Thyroid gland (tissue), 4 donors: ENCODE data around the gene C17orf100. TPM values are rescaled to one million over a fixed set of nuclear protein-coding genes. Genes with fewer than 3 reads are reported as not detected.

Experiments used
- DNase-seq, 2 donors: peaks; one replicate each; pipeline ENCODE4 v3.0.0-alpha.2; 2019
- H3K27ac ChIP-seq, 3 donors: fragments of 200-600 bp; sonication (generic); 1 replicate in 2 of 3; 2 replicates in 1 of 3; pipeline ENCODE4 v1.5.1; 2016 to 2019; ENCODE audit warnings: mild to moderate bottlenecking in 1 of 3, moderate library complexity in 1 of 3
- H3K27me3 ChIP-seq: fragments of 200-600 bp; sonication (generic); one replicate; pipeline ENCODE4 v1.5.1; 2019
- H3K36me3 ChIP-seq, 2 donors: fragments of 200-600 bp; sonication (generic); one replicate each; pipeline ENCODE4 v1.5.1; 2016 to 2019
- H3K4me1 ChIP-seq, 2 donors: fragments of 200-600 bp; sonication (generic); one replicate each; pipeline ENCODE4 v1.5.1; 2017 to 2019
- H3K4me3 ChIP-seq, 3 donors: fragments of 200-600 bp; sonication (generic); replicated peaks in 1 of 3; 1 replicate in 2 of 3; 2 replicates in 1 of 3; pipeline ENCODE4 v1.5.1; 2016; ENCODE audit warnings: mild to moderate bottlenecking in 1 of 3
- H3K9me3 ChIP-seq: fragments of 200-600 bp; sonication (generic); one replicate; pipeline ENCODE4 v1.5.1; 2017
- CTCF ChIP-seq, 6 experiments: fragments of 200-600 bp in 3 of 6; fragments of 450-650 bp in 3 of 6; sonication (generic) in 3 of 6; IDR thresholded peaks; one replicate each; pipeline ENCODE4 v1.5.1; 2016 to 2019; ENCODE audit warnings: antibody characterized with exemption in 6 of 6, mild to moderate bottlenecking in 2 of 6, inconsistent platforms in 1 of 6, moderate library complexity in 1 of 6
- POLR2A ChIP-seq, 2 donors: fragments of 450-650 bp; IDR thresholded peaks; one replicate each; pipeline ENCODE4 v1.6.1; 2017; ENCODE audit warnings: antibody characterized with exemption in 2 of 2, mild to moderate bottlenecking in 2 of 2, moderate library complexity in 1 of 2
- WGBS, 2 donors: methylation state at CpG; one replicate each; pipeline ENCODE4 v1.1.5; 2017; 5-methylcytosine and 5-hydroxymethylcytosine counted together
- intact Hi-C: fragments of 100-400 bp; cut with DNase I; formaldehyde crosslinking; loops from one replicate; pipeline ENCODE4 v1.15.1; 2023
- total RNA-seq, 4 donors: library from RNA; depleted of rRNA; stranded (reverse); fragments of >200 nt; gene quantifications; one replicate each; pipeline ENCODE4 v1.2.3, GENCODE V29; 2016

The C17orf100 gene
- total RNA-seq, 4 donors from 2014 or later = 0.67 to 2.7 (median 2.0) TPM

- DNase-seq = no peak
- 95 to 100% methylated on average over 5 to 6 of the region's 6 CpGs for WGBS, 2 donors
- peaks cover 19 to 23% of the 10 kb centered on the region in 2 donors for H3K4me1 ChIP-seq
These were observed 14.1 kb upstream of the C17orf100 start for GRCh38 chr17:6637458-6637840.

GRCh38 chr17:6638046-6638908 lies 13.3 kb upstream of the C17orf100 start:
- Histone ChIP-seq H3K27ac (no peak overlapping the region), H3K4me3 (no peak overlapping the region), H3K36me3 (peaks cover 5 to 14% of the 10 kb centered on the region in 2 donors), H3K4me1 (peaks cover 19 to 23% of the 10 kb centered on the region in 2 donors), H3K9me3 (no peaks in the 10 kb centered on the region), H3K27me3 (no peaks in the 10 kb centered on the region)
- intact Hi-C loops = no loop called here
- 82 to 86% methylated on average over 23 to 24 of the region's 24 CpGs for WGBS, 2 donors
- TF ChIP-seq CTCF (IDR thresholded peaks at IDR 0.05) (no peak), POLR2A (IDR thresholded peaks at IDR 0.05) (no peak)
- DNase-seq = no peak

More at GRCh38 chr17:6637458-6637840, 14.1 kb upstream of the C17orf100 start:
- intact Hi-C loops = no loop called here
- Histone ChIP-seq H3K4me3 (no peak overlapping the region), H3K36me3 (peaks cover 14 to 22% of the 10 kb centered on the region in 2 donors), H3K9me3 (no peaks in the 10 kb centered on the region), H3K27ac (no peak overlapping the region), H3K27me3 (no peaks in the 10 kb centered on the region)
- TF ChIP-seq CTCF (IDR thresholded peaks at IDR 0.05) (no peak), POLR2A (IDR thresholded peaks at IDR 0.05) (no peak)

DNA sequence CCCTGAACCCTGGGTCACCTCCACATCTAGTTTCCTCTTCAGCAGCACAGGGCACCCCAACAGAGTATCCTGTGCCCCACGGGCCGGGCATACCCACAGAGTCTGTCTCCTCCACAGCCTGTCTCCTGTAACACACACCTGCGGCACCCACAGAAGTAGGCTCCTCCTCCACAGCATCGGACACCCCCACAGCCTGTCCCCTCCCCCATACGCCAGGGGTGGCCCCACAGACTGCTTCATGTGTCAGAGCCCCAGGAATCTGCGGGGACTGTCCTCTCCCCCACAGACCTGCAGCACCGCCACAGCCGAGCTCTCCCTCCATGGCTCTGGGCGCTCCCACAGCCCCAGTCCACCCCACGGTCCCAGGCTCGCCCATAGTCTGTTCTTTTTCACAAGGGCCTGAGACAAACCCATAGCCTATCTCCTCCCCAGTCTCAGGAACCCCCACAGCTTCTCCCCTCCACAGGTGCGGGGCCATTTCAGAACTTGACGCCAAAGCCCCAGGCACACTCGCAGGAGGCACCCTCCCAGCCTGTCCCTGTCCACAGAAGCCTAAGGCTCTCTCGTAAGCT lies 12.5 kb upstream of the C17orf100 start:
- DNase-seq = no peak
- H3K27ac ChIP-seq = no peak overlapping the region
- intact Hi-C loops = no loop called here

GRCh38 chr17:6639586-6640535 lies 11.7 kb upstream of the C17orf100 start:
- Histone ChIP-seq H3K36me3 (peaks cover 0 to 5% of the 10 kb centered on the region in 2 donors), H3K4me1 (peaks cover 19 to 23% of the 10 kb centered on the region in 2 donors), H3K9me3 (no peaks in the 10 kb centered on the region), H3K27me3 (no peaks in the 10 kb centered on the region), H3K4me3 (peak overlapping the region; percentile 56 to 80 (median 79)), H3K27ac (peak overlapping the region; percentile 82 to 93 (median 86))
- WGBS, 2 donors = 0 to 1% methylated on average over 26 to 37 of the region's 67 CpGs
- intact Hi-C loops = no loop called here
- DNase-seq = peak; percentile 29 to 39
- TF ChIP-seq CTCF (IDR thresholded peaks at IDR 0.05) = no peak
- no peak for TF ChIP-seq POLR2A (IDR thresholded peaks at IDR 0.05)

More for the DNA sequence above, 12.5 kb upstream of the C17orf100 start:
- TF ChIP-seq CTCF (IDR thresholded peaks at IDR 0.05) (no peak), POLR2A (IDR thresholded peaks at IDR 0.05) (no peak)
- Histone ChIP-seq H3K4me1 (peaks cover 19 to 23% of the 10 kb centered on the region in 2 donors), H3K9me3 (no peaks in the 10 kb centered on the region), H3K4me3 (peak overlapping the region in 2 of 3 donors; percentile 56 to 79), H3K36me3 (peaks cover 0 to 12% of the 10 kb centered on the region in 2 donors), H3K27me3 (no peaks in the 10 kb centered on the region)
- WGBS, 2 donors = 36 to 38% methylated on average over 14 to 15 of the region's 15 CpGs
